Activated CD4-positive, alpha-beta T cell treated with anti-CD3 and anti-CD28 coated beads for 36 hours (primary cell): ENCODE results near the gene TPBGL. TPM values are rescaled to one million over a fixed set of nuclear protein-coding genes. Genes with fewer than 3 reads are reported as not detected.

Source experiments
- ATAC-seq: fragments of 200-7000 bp; cut with Tn5 transposase; one replicate; pipeline ENCODE4 v1.10.0; 2021; ENCODE audit warnings: mild to moderate bottlenecking, moderate library complexity
- CTCF ChIA-PET: fragments of 350-600 bp; sonication (Branson Sonifier 250); formaldehyde crosslinking; loops from one replicate; lab custom pipeline; 2021; ENCODE audit warnings: antibody characterized with exemption; lab: Charles Lee
- POLR2A ChIA-PET: fragments of 350-600 bp; sonication (Branson Sonifier 250); formaldehyde crosslinking; loops from one replicate; lab custom pipeline; 2021; ENCODE audit warnings: antibody characterized with exemption, inconsistent platforms; lab: Charles Lee
- DNase-seq: peaks from one replicate; pipeline ENCODE4 v3.0.0-alpha.2; 2020
- H3K27ac Mint-ChIP-seq: one replicate; pipeline ENCODE4 v1.8.0; 2021; ENCODE audit warnings: mixed read lengths
- H3K27me3 Mint-ChIP-seq: one replicate; pipeline ENCODE4 v1.8.0; 2021; ENCODE audit warnings: mixed read lengths
- H3K36me3 Mint-ChIP-seq: one replicate; pipeline ENCODE4 v1.8.0; 2021; ENCODE audit warnings: low read depth, mixed read lengths
- H3K4me1 Mint-ChIP-seq: one replicate; pipeline ENCODE4 v1.8.0; 2021; ENCODE audit warnings: mixed read lengths
- H3K4me3 Mint-ChIP-seq: one replicate; pipeline ENCODE4 v1.8.0; 2021; ENCODE audit warnings: mild to moderate bottlenecking, moderate library complexity, mixed read lengths
- H3K9me3 Mint-ChIP-seq: one replicate; pipeline ENCODE4 v1.8.0; 2021; ENCODE audit warnings: low read depth, mixed read lengths
- intact Hi-C, 2 experiments: fragments of 100-400 bp; cut with DNase I in 1 of 2; cut with micrococcal nuclease in 1 of 2; formaldehyde crosslinking; loops; one replicate each; pipeline versions ENCODE4 v1.14.2 to v1.15.1; 2022 to 2024; cut with DNase I, micrococcal nuclease
- total RNA-seq, 2 experiments: library from RNA; stranded (reverse); gene quantifications; one replicate each; pipeline ENCODE4 v1.2.3, GENCODE V29; 2021

TPBGL gene
- total RNA-seq, 2 experiments from 2014 or later: 0.18 to 0.21 TPM

GRCh38 chr11:75214411-75214821 lies 26.2 kb upstream of the TPBGL start:
- no peaks in the 10 kb centered on the region for H3K9me3 Mint-ChIP-seq
- H3K4me1 Mint-ChIP-seq: no peaks in the 10 kb centered on the region
- ChIA-PET CTCF (interaction anchor here (0.7 to 2.3 kb wide), 11 partner anchors 9 to 114 kb away, joined by 3 to 18 read pairs (median 4); partner anchors contain the start of gene TPBGL), POLR2A (interaction anchor here (0.6 kb wide), 2 partner anchors 10 to 275 kb away, joined by 3 to 4 read pairs; no protein-coding TSS in a partner anchor)
- peak; percentile 90 for DNase-seq
- ATAC-seq: peak; percentile 71
- H3K4me3 Mint-ChIP-seq: no peak overlapping the region
- intact Hi-C loops: loop anchor here in 1 of 2 experiments (1.0 to 2.0 kb wide), 2 partner anchors 19 to 26 kb away; partner anchors contain the start of gene TPBGL
- H3K36me3 Mint-ChIP-seq: no peaks in the 10 kb centered on the region
- H3K27me3 Mint-ChIP-seq: peaks cover 28% of the 10 kb centered on the region
- H3K27ac Mint-ChIP-seq: no peak overlapping the region

GRCh38 chr11:75214843-75215242 lies 25.7 kb upstream of the TPBGL start:
- POLR2A ChIA-PET: interaction anchor here (0.6 kb wide), 2 partner anchors 9 to 276 kb away, joined by 3 to 4 read pairs; no protein-coding TSS in a partner anchor
- intact Hi-C loops: loop anchor here in 1 of 2 experiments (1.0 to 2.0 kb wide), 2 partner anchors 18 to 26 kb away; partner anchors contain the start of gene TPBGL

GRCh38 chr11:75219869-75220268 lies 20.7 kb upstream of the TPBGL start:
- no peaks in the 10 kb centered on the region for H3K4me1 Mint-ChIP-seq
- H3K36me3 Mint-ChIP-seq: no peaks in the 10 kb centered on the region
- H3K27me3 Mint-ChIP-seq: peaks cover 19% of the 10 kb centered on the region
- no peaks in the 10 kb centered on the region for H3K9me3 Mint-ChIP-seq
- CTCF ChIA-PET: interaction anchor here (0.9 to 1.3 kb wide), 3 partner anchors 13 to 77 kb away, joined by 3 to 4 read pairs (median 3); no protein-coding TSS in a partner anchor
- intact Hi-C loops: no loop called here
- H3K4me3 Mint-ChIP-seq: no peak overlapping the region
- H3K27ac Mint-ChIP-seq: no peak overlapping the region
- ATAC-seq: no peak
- no peak for DNase-seq
- POLR2A ChIA-PET: no interaction called here

More at GRCh38 chr11:75214843-75215242, 25.7 kb upstream of the TPBGL start:
- H3K9me3 Mint-ChIP-seq: no peaks in the 10 kb centered on the region
- H3K4me1 Mint-ChIP-seq: no peaks in the 10 kb centered on the region
- H3K4me3 Mint-ChIP-seq: no peak overlapping the region
- no peaks in the 10 kb centered on the region for H3K36me3 Mint-ChIP-seq
- CTCF ChIA-PET: interaction anchor here (0.7 to 2.3 kb wide), 11 partner anchors 9 to 671 kb away, joined by 3 to 18 read pairs (median 4); partner anchors contain the start of gene TPBGL
- H3K27me3 Mint-ChIP-seq: peaks cover 28% of the 10 kb centered on the region
- H3K27ac Mint-ChIP-seq: no peak overlapping the region
- ATAC-seq (no peak), DNase-seq (no peak)

- Mint-ChIP-seq H3K9me3 (no peaks in the 10 kb centered on the region), H3K4me3 (no peak overlapping the region), H3K4me1 (no peaks in the 10 kb centered on the region), H3K27ac (no peak overlapping the region), H3K27me3 (no peaks in the 10 kb centered on the region), H3K36me3 (no peaks in the 10 kb centered on the region)
- POLR2A ChIA-PET: interaction anchor here (1.2 kb wide), 1 partner anchor 10 kb away, joined by 4 read pairs; no protein-coding TSS in a partner anchor
- CTCF ChIA-PET: interaction anchor here (0.9 to 1.8 kb wide), 3 partner anchors 18 to 83 kb away, joined by 3 to 7 read pairs (median 3); no protein-coding TSS in a partner anchor
- DNase-seq (no peak), ATAC-seq (no peak)
- intact Hi-C loops: no loop called here
These were observed 16.5 kb upstream of the TPBGL start for GRCh38 chr11:75223954-75224643.

- ChIA-PET POLR2A (no interaction called here), CTCF (interaction anchor here (0.6 kb wide), 1 partner anchor 31 kb away, joined by 3 read pairs; no protein-coding TSS in a partner anchor)
- Mint-ChIP-seq H3K36me3 (no peaks in the 10 kb centered on the region), H3K9me3 (no peaks in the 10 kb centered on the region), H3K4me3 (no peak overlapping the region), H3K27ac (no peak overlapping the region), H3K27me3 (peaks cover 2% of the 10 kb centered on the region), H3K4me1 (no peaks in the 10 kb centered on the region)
- intact Hi-C loops: no loop called here
- DNase-seq: no peak
- no peak for ATAC-seq
These were observed 14.8 kb upstream of the TPBGL start for GRCh38 chr11:75225794-75226193.

DNA sequence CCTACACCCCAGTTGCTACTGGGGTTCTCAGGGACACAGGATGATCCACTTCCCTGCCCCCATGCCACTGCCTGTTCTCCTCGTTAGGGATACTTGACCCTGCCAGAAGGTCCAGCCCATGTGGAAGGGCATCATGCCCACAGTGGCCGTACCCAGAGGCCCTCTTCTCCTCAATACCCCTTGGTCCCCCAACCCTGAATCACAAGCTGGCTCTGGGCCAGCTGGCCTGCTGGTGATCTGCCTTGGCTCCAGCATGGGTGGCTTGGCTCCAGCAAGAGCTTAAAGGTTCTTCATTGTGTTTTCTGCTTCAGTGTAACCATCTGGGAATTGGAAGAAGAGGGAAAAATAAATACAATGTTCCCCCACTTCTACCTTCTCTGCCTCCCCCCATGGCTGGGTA lies 11.1 kb upstream of the TPBGL start:
- no peaks in the 10 kb centered on the region for H3K36me3 Mint-ChIP-seq
- ChIA-PET CTCF (interaction anchor here (0.8 kb wide), 2 partner anchors 13 to 19 kb away, joined by 3 read pairs; no protein-coding TSS in a partner anchor), POLR2A (no interaction called here)
- H3K27ac Mint-ChIP-seq: no peak overlapping the region
- intact Hi-C loops: no loop called here
- peaks cover 6% of the 10 kb centered on the region for H3K27me3 Mint-ChIP-seq
- no peaks in the 10 kb centered on the region for H3K9me3 Mint-ChIP-seq
- no peak for ATAC-seq
- no peaks in the 10 kb centered on the region for H3K4me1 Mint-ChIP-seq
- H3K4me3 Mint-ChIP-seq: no peak overlapping the region
- no peak for DNase-seq

GRCh38 chr11:75230621-75231020 lies 10.0 kb upstream of the TPBGL start:
- Mint-ChIP-seq H3K36me3 (no peaks in the 10 kb centered on the region), H3K4me1 (no peaks in the 10 kb centered on the region), H3K27me3 (peaks cover 6% of the 10 kb centered on the region), H3K27ac (no peak overlapping the region), H3K9me3 (no peaks in the 10 kb centered on the region), H3K4me3 (no peak overlapping the region)
- intact Hi-C loops: no loop called here
- no peak for DNase-seq
- CTCF ChIA-PET: interaction anchor here (0.6 to 1.2 kb wide), 5 partner anchors 9 to 223 kb away, joined by 3 to 4 read pairs (median 3); no protein-coding TSS in a partner anchor
- no peak for ATAC-seq
- POLR2A ChIA-PET: no interaction called here

- Mint-ChIP-seq H3K27me3 (peaks cover 9% of the 10 kb centered on the region), H3K4me3 (no peak overlapping the region), H3K9me3 (no peaks in the 10 kb centered on the region), H3K4me1 (no peaks in the 10 kb centered on the region), H3K36me3 (no peaks in the 10 kb centered on the region), H3K27ac (no peak overlapping the region)
- ChIA-PET POLR2A (no interaction called here), CTCF (interaction anchor here (1.1 kb wide), 1 partner anchor 43 kb away, joined by 4 read pairs; no protein-coding TSS in a partner anchor)
- DNase-seq (peak; percentile 38), ATAC-seq (no peak)
- intact Hi-C loops: loop anchor here in 1 of 2 experiments (1.0 kb wide), 1 partner anchor 19 kb away; no protein-coding TSS in a partner anchor
These were observed 6.8 kb upstream of the TPBGL start for GRCh38 chr11:75233754-75234172.

DNA sequence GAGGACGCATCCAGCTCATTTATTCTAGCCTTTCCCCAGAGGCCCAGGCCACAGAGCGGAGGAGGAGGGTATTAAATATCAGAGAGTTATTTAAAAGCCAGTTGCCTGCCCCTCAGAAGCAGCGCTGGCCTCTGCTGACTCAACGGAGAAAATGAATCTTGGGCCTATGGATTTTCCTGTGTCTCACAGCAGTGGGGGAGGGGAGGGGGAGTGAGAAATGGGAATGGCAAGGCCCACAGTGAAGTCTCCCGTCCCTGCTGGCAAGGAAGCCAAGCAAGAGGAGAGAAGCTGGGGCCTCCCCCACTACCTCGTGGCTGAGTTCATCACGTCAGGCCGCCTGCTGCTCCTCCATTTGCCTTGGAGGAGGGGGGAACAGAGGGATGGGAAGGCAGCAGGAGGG lies 4.5 kb upstream of the TPBGL start:
- H3K36me3 Mint-ChIP-seq: no peaks in the 10 kb centered on the region
- ChIA-PET CTCF (interaction anchor here (18.4 kb wide), 1 partner anchor 94 kb away, joined by 458 read pairs; no protein-coding TSS in a partner anchor), POLR2A (no interaction called here)
- DNase-seq (no peak), ATAC-seq (no peak)
- peaks cover 3% of the 10 kb centered on the region for H3K4me1 Mint-ChIP-seq
- intact Hi-C loops: no loop called here
- no peak overlapping the region for H3K4me3 Mint-ChIP-seq
- H3K9me3 Mint-ChIP-seq: no peaks in the 10 kb centered on the region
- H3K27me3 Mint-ChIP-seq: peaks cover 15% of the 10 kb centered on the region
- no peak overlapping the region for H3K27ac Mint-ChIP-seq

GRCh38 chr11:75237050-75237449 lies 3.5 kb upstream of the TPBGL start:
- POLR2A ChIA-PET: no interaction called here

More at GRCh38 chr11:75237050-75237449, 3.5 kb upstream of the TPBGL start:
- CTCF ChIA-PET: interaction anchor here (0.8 to 18.4 kb wide), 4 partner anchors 11 to 95 kb away, joined by 3 to 458 read pairs (median 4); no protein-coding TSS in a partner anchor
- Mint-ChIP-seq H3K9me3 (no peaks in the 10 kb centered on the region), H3K27me3 (peaks cover 15% of the 10 kb centered on the region), H3K4me1 (peaks cover 3% of the 10 kb centered on the region), H3K4me3 (no peak overlapping the region), H3K27ac (no peak overlapping the region), H3K36me3 (no peaks in the 10 kb centered on the region)
- DNase-seq (no peak), ATAC-seq (no peak)
- intact Hi-C loops: no loop called here
